NCI-H774 (cell line): ENCODE measurements around the gene MTUS2.

Experiments used
- DNase-seq: peaks from one replicate; lab custom pipeline; 2025; lab: John Stamatoyannopoulos, UW

MTUS2 gene

GRCh38 chr13:29452773-29453616, 632.9 kb downstream of the MTUS2 start:
- no peak for DNase-seq

DNA sequence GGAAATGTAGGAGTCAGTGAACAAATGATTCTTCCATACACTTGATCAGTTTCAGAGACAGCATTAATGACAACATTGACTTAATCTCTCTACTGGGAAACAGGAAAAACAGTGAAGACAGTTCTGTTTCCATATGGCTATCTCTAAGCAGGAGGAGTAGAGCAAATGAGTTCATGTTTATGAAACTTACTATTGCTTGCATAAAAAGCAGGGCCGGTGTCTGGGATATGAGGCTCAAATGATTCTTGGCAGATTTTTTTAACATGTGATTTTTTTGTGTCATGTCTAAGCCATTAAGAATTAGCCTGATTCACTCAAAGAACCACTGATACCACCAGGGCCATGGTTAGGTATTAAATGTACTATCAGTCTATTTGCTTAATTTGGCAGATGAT, 633.5 kb downstream of the MTUS2 start:
- DNase-seq, result no peak

GRCh38 chr13:29454931-29455481, 634.9 kb downstream of the MTUS2 start:
- DNase-seq, result no peak

DNA sequence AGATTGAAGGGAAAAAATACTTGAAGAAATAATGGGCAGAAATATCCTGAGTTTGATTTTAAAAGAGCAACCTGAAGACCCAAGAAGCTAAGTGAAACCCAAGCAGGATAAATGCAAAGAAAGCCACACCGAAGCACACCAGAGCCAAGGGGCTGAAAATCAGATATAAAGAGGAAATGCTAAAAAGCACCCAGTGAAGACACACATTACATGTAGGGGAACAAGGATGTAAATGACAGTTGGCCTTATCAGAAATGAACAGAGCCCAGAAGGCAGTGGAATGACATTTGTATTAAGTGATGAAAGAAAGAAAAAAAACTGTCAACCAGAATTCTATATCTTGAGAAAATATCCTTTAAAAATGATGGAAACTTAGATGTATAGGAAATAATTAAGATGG, 636.3 kb downstream of the MTUS2 start:
- DNase-seq, result no peak

DNA sequence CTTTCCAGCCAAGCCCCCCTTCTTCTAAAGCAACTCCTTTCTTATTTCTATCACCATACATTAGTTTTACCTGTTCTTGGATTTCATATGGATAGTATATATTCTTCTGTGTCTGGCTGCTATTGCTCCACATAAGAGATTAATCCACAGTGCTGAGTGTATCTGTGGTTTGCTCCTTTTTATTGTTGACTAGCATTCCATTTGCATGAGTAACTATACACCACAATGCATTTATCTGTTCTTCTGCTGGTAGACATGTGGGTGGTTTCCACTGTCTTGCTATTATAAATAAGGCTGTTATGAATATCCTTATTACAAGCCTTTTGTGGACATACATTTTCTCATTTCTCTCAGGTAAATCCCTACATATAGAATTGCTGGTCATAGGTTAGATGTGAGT, 637.2 kb downstream of the MTUS2 start:
- no peak for DNase-seq

GRCh38 chr13:29458419-29458818, 638.3 kb downstream of the MTUS2 start:
- no peak for DNase-seq

GRCh38 chr13:29459813-29460355, 639.7 kb downstream of the MTUS2 start:
- DNase-seq, result no peak

- DNase-seq, result no peak
These were observed 644.1 kb downstream of the MTUS2 start for GRCh38 chr13:29464105-29464679.

DNA sequence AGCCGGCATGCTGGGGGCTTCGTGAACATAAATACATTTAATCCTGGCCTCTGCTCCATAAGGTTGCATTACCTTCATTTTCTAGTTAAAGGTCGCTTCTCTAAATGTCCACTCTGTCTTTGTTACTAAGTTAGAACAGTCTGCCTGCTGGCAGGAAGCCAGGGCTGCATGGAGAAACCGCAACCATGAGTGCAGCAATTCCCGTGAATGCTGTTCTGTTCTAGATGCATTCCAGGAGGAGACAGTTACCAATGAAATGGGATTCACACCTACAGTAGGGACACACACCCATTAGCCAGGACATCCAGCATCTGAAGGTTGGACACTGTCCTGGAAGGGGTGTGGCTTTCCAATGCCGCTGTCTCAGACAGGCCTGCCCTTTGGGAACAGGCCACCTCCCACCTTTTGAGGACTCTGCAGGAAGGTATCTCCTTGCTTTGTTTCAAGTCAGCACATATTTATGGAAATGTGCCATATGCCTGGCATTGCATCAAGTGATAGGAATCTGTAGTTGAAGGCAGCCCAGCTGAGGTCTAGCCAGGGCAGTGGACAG, 645.7 kb downstream of the MTUS2 start:
- DNase-seq, result no peak

- DNase-seq, result no peak
These were observed 651.4 kb downstream of the MTUS2 start for GRCh38 chr13:29471551-29471950.

DNA sequence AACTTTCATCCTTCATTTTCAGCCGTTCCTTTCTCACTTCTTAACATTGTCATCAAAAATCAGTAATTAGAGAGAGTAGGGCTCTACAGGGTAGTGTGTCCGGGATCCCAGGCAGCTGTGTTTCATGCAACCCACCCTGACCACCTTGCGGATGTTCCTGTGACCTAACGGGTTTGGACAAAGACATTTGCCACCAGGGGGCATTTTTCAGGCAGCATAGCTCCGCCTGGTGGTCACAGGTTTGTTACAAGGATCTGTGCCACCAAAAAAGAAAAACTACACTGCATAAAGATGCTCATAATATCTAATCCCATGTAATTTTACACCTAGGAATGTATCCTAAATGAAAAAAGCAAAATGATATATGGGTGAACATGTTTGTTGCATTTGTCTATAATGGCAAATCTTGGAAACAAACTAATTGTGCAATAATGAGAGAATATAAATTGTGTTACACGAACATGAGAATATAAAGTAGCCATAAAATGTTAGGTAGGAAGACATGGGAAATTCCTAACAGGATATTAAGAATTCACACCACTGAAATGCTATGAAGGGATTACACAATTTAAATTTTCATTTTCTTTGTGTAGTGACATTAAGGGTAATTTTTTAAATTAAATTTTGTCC, 652.3 kb downstream of the MTUS2 start:
- no peak for DNase-seq

DNA sequence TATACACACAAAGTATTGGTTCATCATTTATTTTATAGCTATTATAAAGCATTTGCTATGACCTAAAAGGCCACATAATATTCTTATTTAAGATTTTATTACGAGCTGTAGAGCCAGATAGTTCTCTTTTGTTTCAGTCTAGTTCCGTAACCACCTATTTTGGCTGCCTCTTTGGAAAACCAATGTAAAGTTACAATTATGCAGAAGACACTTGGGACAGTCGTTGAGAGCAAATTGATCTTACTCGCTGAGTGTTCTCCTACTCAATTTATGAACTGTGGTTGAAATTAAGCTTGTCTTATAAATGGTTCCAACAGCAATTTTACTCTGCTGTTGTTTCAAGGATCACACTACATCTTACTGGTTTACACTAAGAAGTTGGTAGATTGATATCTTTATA, 653.0 kb downstream of the MTUS2 start:
- no peak for DNase-seq

GRCh38 chr13:29474991-29475390, 654.9 kb downstream of the MTUS2 start:
- DNase-seq, result no peak

DNA sequence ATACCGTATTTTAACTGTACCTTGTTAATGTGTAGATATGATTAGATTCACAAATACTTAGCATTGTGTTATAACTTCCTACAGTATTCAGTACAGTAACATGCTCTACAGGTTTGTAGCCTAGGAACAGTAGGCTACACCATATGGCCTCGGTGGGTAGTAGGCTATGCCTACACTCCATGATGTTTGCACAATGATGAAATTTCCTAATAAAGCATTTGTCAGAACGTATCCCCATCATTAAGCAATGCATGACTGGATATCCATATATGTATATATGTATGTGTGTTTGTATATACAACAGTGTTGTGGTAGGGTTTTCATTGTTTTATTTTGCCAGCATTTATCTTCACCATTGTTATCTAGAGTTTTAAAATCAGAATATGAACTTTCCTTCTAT, 655.9 kb downstream of the MTUS2 start:
- no peak for DNase-seq

DNA sequence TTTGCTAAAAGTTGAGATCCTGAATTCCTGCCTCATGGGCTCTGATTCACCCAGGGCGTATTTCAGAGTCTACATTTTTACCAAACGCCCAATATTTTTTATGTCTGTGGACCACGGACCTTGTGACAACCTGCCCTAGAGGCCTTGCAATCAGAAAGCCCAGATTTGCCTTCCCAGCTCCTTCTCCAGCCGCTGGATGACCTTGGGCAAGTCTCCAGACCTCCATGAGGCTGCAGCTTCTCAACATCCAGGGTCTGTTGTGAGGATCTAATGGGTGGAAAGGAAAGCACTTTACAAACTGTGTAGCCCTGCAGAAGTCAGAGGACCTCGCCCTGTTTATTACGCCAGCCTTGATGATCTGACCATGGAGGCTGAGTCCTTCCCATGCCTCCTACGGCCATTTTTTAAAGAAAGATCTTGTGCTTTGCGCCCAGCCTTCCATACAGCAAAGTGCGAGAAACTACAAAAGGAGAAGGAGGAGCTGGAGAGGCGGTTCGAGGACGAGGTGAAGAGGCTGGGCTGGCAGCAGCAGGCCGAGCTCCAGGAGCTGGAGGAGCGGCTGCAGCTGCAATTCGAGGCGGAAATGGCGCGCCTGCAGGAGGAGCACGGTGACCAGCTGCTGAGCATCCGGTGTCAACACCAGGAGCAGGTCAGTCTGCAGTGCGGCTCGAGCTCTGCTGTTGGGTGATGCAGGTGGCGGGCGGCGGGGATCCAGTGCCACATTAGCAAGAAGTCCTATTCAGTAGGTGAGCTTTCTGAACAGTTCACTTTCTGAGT, 659.8 kb downstream of the MTUS2 start:
- DNase-seq, result no peak

- no peak for DNase-seq
These were observed 660.9 kb downstream of the MTUS2 start for GRCh38 chr13:29480893-29481525.

GRCh38 chr13:29481603-29482002, 661.5 kb downstream of the MTUS2 start:
- no peak for DNase-seq

DNA sequence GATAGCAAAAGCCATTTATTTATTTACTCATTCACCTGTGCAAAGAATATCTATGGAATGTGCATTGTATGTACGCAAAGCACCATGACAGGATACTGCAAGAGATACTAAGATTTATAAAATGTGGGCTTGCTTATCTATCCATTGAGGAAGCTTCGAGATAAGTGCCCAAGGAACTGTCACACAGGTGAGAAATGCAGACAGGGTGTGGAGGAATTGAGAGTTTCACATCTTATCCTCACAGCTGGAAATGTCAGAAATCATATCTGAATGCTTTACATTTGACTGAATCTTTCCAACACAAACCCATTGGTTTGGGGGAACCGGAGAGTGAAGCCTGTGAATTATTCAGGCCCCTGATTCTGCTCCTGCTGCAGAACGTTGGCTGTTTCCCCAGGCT, 662.4 kb downstream of the MTUS2 start:
- DNase-seq, result no peak

GRCh38 chr13:29483211-29483610, 663.1 kb downstream of the MTUS2 start:
- DNase-seq, result no peak

DNA sequence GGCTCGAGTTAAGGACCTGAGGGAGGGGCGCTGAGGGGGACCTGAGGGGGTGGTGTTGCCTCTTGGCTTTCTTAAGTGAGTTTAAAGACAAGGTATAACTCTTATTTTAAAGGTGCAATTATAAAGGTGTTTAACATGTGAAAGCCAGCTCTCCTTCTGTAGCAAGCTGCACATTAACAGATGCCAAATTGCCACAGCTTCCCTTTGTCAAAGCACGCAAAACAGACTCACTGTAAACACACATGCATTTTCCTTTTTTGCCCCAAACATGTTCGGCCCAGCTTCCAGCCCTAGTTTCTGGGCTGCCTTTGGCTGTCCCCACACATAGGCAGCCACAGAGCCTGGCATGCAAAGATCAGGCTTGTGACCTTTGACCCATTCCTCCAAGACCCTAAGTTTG, 663.5 kb downstream of the MTUS2 start:
- DNase-seq, result no peak

DNA sequence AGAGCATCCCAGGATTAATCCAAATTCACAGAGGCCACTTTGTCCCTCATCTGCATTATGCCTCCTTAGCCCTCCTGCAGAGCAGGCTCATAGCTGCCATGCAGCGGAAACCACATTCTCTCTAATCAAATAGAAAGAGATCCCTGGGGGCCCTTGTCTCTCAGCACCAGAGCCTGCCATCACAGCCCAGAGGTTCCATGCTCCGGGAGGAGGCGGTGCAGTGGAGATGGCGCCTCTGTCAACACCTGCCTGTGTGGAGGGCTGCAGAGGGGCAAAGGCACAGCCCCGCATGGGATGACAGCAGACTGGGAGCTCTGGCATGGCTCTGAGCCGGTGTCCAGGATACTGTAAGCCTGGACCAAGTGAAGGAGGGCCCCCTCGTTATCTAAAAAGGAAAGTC, 664.1 kb downstream of the MTUS2 start:
- no peak for DNase-seq
